NB4 (cell line): Measurements from ENCODE around the gene C2orf68.

Source experiments
- MYC ChIP-seq: IDR thresholded peaks from 2 replicates; pipeline ENCODE4 v1.6.1; 2011; ENCODE audit warnings: low read depth, low read length
- TF ChIP-seq, protein P1 (sequence below): IDR thresholded peaks from one replicate; pipeline ENCODE4 v1.5.1; 2012; ENCODE audit warnings: low read depth, low read length
- TF ChIP-seq, protein P2 (sequence below): IDR thresholded peaks from 2 replicates; pipeline ENCODE4 v1.6.1; 2011; ENCODE audit warnings: low read depth, low read length

DNA sequence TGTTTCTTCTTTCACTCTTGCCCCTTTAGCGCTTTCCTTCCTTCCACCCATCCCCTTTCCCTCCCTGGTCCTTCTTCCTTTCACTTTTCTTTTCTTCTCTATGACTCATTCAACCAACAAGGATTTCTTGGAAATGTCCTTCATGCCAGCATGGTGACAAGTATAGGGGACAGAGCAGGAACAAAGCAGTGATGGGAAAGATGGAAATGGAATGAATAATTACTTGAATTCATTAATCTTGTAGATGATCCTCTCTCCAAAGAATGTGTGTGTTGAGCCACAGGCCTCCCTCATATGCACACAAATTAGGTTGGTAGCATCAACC, 26.1 kb downstream of the C2orf68 start:
- TF ChIP-seq, protein P1, sequence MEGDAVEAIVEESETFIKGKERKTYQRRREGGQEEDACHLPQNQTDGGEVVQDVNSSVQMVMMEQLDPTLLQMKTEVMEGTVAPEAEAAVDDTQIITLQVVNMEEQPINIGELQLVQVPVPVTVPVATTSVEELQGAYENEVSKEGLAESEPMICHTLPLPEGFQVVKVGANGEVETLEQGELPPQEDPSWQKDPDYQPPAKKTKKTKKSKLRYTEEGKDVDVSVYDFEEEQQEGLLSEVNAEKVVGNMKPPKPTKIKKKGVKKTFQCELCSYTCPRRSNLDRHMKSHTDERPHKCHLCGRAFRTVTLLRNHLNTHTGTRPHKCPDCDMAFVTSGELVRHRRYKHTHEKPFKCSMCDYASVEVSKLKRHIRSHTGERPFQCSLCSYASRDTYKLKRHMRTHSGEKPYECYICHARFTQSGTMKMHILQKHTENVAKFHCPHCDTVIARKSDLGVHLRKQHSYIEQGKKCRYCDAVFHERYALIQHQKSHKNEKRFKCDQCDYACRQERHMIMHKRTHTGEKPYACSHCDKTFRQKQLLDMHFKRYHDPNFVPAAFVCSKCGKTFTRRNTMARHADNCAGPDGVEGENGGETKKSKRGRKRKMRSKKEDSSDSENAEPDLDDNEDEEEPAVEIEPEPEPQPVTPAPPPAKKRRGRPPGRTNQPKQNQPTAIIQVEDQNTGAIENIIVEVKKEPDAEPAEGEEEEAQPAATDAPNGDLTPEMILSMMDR, result no peak
- TF ChIP-seq, protein P2, sequence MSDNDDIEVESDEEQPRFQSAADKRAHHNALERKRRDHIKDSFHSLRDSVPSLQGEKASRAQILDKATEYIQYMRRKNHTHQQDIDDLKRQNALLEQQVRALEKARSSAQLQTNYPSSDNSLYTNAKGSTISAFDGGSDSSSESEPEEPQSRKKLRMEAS, result no peak
- no peak for TF ChIP-seq MYC
